Right cardiac atrium (tissue), 5 donors: ENCODE results near the gene CGB5. TPM values are rescaled to one million over a fixed set of nuclear protein-coding genes. Genes with fewer than 3 reads are reported as not detected.
A peak's percentile ranks its signal among the peaks of the same experiment; 100 is the strongest.
"Not testable (repeated sequence)": the region's sequence is repeated elsewhere in the genome, so short reads cannot be mapped to it uniquely, and the experiment has no call there.

Experiments
- ATAC-seq, 2 donors: fragments of 200-7000 bp; cut with Tn5 transposase; one replicate each; pipeline versions ENCODE4 v1.8.0 to v1.9.1; 2020; ENCODE audit warnings: moderate library complexity in 2 of 2, mild to moderate bottlenecking in 1 of 2
- DNase-seq, 3 donors: peaks; one replicate each; pipeline ENCODE4 v3.0.0-alpha.2; 2020
- H3K27ac ChIP-seq: one replicate; pipeline ENCODE4 v1.5.1; 2013; ENCODE audit warnings: mild to moderate bottlenecking, low read length, control low read depth, moderate library complexity
- H3K27me3 ChIP-seq: one replicate; pipeline ENCODE4 v1.6.1; 2013; ENCODE audit not compliant: control insufficient read depth, insufficient read depth
- H3K4me1 ChIP-seq: one replicate; pipeline ENCODE4 v1.6.1; 2013; ENCODE audit warnings: low read length; ENCODE audit not compliant: control insufficient read depth, insufficient read depth
- H3K4me3 ChIP-seq: one replicate; pipeline ENCODE4 v1.5.1; 2013; ENCODE audit warnings: low read length, control low read depth
- H3K9me3 ChIP-seq: one replicate; pipeline ENCODE4 v1.6.1; 2013; ENCODE audit warnings: low read length; ENCODE audit not compliant: control insufficient read depth
- WGBS: extraction: QIAGEN DNeasy Blood & Tissue Kit; methylation state at CpG from one replicate; pipeline ENCODE4 v1.1.7; 2013; 5-methylcytosine and 5-hydroxymethylcytosine counted together
- intact Hi-C, 4 donors: fragments of 100-400 bp; cut with DNase I; formaldehyde crosslinking; loops; one replicate each; pipeline versions ENCODE4 v1.11.0 to v1.14.0; 2022 to 2023
- polyA plus RNA-seq: library from polyadenylated mRNA; stranded (reverse); fragments of 200-250 nt; gene quantifications from one replicate; pipeline ENCODE4 v1.2.3, GENCODE V29; 2013
- total RNA-seq, 4 donors: library from RNA; stranded (reverse); fragmentation: NEBNext Ultra II Directional; extraction: Animal tissue kit (Norgen Biotek cat#: 25700); gene quantifications; one replicate each; pipeline ENCODE4 v1.2.1, GENCODE V29; 2021
- donor health status: healthy with polysubstance abuse.
- donor health status: DM: no; HTN: yes; CAD: no.
- donor health status: DM: no; HTN: no; CAD: no.
- donor health status: DM: no; HTN: yes; CAD: no; lungs with severe emphysema.
- donor health status: DM: yes; HTN: yes; CAD: no.

CGB5 gene
- total and polyA plus RNA-seq, 5 donors, result not detected

DNA sequence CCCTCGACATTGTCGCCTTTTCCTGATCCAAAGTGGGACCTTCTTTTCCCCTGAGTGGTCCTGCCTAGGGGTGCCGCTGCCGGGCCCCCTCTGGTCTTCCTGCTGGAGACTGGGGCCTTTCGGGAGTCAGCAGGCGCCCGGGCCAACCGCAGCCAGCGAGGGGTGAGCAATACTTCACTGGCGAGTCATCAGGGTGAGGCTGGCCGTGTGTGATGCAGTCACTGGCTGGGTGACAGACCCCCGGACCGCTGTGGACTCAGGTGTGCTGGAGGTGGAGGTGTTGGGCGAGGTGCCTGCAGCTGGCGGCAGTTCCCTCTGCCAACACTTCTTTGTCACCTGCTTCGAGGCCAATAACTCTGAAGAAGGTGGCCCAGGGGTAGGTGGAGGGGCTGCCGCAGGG is 1.5 kb upstream of the CGB5 start:
- Histone ChIP-seq H3K27me3 (no peaks in the 10 kb centered on the region), H3K27ac (no peak overlapping the region), H3K9me3 (no peaks in the 10 kb centered on the region), H3K4me3 (no peak overlapping the region), H3K4me1 (no peaks in the 10 kb centered on the region)
- intact Hi-C loops, result no loop called here
- 78% methylated on average over 17 of the region's 17 CpGs for WGBS
- DNase-seq (no peak), ATAC-seq (no peak)

DNA sequence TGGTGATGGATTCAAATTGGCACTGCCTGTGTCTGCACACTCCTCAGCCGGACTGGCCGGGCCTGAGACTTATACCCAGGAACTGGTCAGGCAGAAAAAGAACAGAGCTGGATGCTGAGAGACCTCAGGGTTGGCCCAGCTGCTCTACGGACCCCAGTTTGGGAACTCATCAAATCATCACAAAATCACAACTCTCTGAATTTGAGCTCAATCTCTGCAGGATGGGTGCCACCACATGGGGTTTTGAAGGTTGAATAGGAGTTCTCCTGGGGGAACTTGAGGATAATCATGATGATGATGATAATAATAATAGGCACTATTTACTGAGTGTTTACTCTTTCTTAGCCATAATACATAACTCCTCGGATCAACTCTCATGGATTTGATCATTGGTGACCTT is 982 bp upstream of the CGB5 start:
- intact Hi-C loops, H3K27ac ChIP-seq: not testable (repeated sequence)
- 90% methylated on average over 4 of the region's 4 CpGs for WGBS

DNA sequence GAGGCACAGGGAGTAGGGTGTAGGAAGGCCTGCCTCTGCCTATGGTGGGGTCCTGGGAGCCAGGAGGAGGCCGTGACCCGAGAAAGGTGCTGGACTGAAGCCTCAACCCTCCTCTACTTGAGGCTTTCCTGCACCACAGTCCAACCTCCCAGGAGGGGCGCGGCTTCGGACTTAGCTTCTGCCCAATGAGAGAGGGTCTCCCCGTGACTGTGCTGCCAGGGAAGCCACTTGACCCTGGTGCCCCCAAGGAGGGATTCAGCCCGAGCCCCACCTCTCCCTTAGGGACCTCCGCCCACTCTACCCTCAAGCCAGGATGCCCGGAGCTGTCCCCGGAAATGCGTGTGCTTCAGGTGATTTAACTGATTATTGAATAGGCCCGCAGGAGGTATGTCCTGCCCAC is 5.4 kb downstream of the CGB5 start, which contains the start of gene CGB8:
Gene CGB8, minus strand, starts transcription at position 101 of the 400 bp plus-strand sequence. CDS start 372 bp downstream, outside the sequence.
- WGBS, result 67% methylated on average over 12 of the region's 12 CpGs
- DNase-seq, H3K4me3 ChIP-seq, H3K4me1 ChIP-seq, ATAC-seq, intact Hi-C loops, H3K27ac ChIP-seq, H3K9me3 ChIP-seq, H3K27me3 ChIP-seq: not testable (repeated sequence)

More for the DNA sequence above, 982 bp upstream of the CGB5 start:
- H3K4me3 ChIP-seq, H3K4me1 ChIP-seq, DNase-seq, ATAC-seq, H3K27me3 ChIP-seq, H3K9me3 ChIP-seq: not testable (repeated sequence)

DNA sequence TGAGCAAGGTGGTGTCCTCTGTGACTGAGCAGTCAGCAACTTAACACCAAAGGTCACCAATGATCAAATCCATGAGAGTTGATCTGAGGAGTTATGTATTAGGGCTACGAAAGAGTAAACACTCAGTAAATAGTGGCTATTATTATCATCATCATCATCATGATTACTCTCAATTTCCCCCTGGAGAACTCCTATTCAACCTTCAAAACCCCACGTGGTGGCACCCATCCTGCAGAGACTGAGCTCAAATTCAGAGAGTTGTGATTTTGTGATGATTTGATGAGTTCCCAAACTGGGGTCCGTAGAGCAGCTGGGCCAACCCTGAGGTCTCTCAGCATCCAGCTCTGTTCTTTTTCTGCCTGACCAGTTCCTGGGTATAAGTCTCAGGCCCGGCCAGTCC is 6.2 kb downstream of the CGB5 start:
- H3K4me1 ChIP-seq, H3K27ac ChIP-seq, ATAC-seq, intact Hi-C loops, H3K27me3 ChIP-seq, H3K9me3 ChIP-seq, DNase-seq, H3K4me3 ChIP-seq: not testable (repeated sequence)
- 82% methylated on average over 3 of the region's 4 CpGs for WGBS

DNA sequence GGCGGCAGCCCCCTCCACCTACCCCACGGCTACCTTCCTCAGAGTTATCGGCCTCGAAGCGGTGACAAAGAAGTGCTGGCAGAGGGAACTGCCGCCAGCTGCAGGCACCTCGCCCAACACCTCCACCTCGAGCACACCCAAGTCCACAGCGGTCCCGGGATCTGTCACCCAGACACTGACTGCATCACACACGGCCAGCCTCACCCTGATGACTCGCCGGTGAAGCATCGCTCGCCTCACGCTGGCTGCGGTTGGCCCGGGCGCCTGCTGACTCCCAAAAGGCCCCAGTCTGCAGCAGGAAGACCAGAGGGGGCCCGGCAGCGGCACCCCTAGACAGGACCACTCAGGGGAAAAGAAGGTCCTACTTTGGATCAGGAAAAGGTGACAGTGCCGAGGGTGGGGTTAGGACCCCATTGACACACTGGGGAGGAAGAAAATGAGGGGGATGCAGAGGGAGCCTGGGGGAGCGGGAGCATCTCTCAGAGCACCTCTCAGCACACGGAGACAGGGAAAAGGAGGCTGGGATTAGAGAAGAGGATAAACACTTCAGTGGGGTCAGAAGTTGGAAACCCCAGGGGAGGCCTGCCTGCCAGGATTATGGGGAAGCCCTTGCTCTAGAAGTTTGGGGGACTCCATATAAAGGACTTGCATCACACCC is 6.9 kb downstream of the CGB5 start:
- DNase-seq, H3K27me3 ChIP-seq, H3K27ac ChIP-seq, H3K4me1 ChIP-seq, H3K4me3 ChIP-seq, ATAC-seq, H3K9me3 ChIP-seq, intact Hi-C loops: not testable (repeated sequence)
- WGBS, result 70% methylated on average over 24 of the region's 24 CpGs

DNA sequence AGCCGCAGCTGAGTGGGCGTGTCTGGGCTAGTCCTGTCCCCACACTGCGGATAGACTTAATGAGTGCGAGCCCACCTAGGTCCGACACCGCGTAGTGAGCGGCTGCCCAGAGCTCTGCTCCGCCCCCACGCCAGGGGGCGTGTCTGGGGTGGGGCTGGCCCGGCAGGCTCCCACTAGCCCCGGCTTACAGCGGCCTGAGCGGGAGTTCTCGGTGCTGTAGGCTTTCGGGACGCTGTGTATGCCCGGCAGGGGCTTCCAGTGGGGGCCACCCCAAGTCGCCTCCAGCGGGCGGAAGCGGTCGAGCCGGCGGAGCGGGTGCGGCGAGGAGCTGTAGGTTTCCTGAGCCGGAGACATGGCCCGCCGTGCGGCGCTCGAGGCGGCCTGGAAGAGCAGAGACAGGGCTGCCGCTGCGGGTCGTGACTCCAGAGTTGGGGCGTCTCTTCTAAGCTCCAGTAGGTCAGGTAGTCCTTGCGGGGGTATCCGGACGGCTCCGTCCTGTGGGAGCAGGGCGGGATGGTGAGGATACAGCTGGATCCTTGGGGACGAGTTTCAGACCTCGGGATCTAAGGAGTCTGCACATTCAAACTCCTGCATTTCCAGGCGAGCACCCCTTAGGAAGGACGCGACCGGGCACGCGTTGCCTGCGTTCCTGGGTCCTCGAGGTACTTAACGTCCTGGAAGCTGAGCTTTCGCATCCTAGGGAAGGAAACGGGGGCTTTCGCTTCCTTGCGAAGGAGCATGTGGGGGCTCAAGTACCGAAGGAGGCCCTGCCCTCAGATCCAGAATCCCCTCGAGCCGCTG is 12.7 kb downstream of the CGB5 start:
- 1% methylated on average over 63 of the region's 63 CpGs for WGBS
- Histone ChIP-seq H3K4me3 (peak overlapping the region; percentile 49), H3K9me3 (no peaks in the 10 kb centered on the region), H3K4me1 (no peaks in the 10 kb centered on the region), H3K27me3 (no peaks in the 10 kb centered on the region), H3K27ac (no peak overlapping the region)
- DNase-seq, result peak; percentile 61 to 84 (median 84)
- ATAC-seq, result peak; percentile 84 to 90
- intact Hi-C loops, result no loop called here

DNA sequence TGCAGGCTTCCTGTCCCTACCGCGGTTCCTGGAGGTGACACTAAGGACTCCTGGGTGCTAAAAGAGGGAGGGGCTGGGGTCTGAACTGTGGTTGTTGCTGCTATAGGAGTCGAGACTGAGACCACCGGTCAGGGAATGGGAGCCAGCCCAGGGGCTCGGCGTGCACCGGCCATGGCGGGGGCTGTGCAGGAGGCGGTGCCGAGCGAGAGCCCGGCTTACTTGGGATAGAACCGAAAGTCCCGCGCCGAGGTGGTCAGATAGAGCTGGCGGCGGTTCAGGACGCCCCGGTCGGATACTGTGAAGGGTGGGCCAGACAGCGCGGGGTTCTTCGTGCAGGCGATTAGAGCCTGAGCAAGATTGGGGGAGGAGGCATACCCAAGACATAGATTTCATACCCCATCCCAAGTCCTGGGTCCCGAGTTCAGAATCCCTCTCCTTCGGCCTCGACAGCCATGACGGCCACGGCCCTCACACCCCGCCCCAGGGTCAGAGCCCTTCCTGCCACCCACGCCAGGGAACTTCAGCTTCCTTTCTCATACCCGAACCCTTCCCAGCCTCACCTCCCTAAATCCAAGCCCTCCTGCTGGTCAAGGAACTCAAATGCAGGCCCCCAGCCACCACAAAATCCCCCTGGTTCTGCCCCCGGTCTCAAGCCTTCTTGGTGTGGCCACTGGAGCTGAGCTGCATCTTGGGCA is 13.4 kb downstream of the CGB5 start:
- H3K27ac ChIP-seq, intact Hi-C loops, H3K9me3 ChIP-seq, DNase-seq, H3K27me3 ChIP-seq, H3K4me1 ChIP-seq: not testable (repeated sequence)
- H3K4me3 ChIP-seq, result peak overlapping the region; percentile 49
- peak; percentile 10 to 45 for ATAC-seq
- 3% methylated on average over 34 of the region's 34 CpGs for WGBS

DNA sequence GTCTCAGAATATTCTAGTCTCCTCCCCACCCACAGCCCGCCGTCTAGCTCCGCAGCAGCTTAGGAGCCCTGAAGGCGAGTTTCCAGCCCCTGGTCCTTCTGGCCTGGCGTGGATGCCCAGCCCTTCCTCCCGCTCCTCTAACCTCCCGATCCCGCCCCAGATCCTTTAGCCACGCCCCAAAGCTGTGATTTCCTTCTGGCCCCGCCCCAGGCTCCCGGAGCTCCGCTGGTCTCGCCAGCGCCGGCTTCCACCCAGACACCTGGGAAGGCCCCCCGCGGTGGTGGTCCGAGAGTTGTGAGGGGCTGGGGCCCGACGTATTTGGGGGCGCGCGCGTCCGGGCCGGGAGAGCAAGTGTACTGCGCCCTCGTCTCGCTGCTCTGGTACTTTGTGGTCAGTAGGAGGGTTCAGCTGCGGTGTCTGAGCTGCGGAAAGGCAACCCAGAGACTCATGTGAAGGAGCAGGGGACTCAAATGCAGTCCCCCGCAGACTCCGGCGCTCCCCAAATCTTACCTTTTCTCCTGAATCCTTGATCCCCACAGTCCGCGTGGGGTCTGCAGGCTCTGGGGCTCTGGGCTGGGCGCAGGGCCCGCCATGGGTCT is 14.1 kb downstream of the CGB5 start, which contains the start of gene CGB7:
Gene CGB7, minus strand, starts transcription at position 114 of the 599 bp plus-strand sequence. CDS start 2,374 bp downstream, outside the sequence.
- DNase-seq (peak; percentile 79 to 90 (median 90)), ATAC-seq (peak; percentile 80 to 87)
- no peaks in the 10 kb centered on the region for H3K27me3 ChIP-seq
- 4% methylated on average over 38 of the region's 38 CpGs for WGBS
- H3K4me1 ChIP-seq, result no peaks in the 10 kb centered on the region
- H3K27ac ChIP-seq, result no peak within 1 kb of the TSS
- intact Hi-C loops, result no loop called here
- H3K4me3 ChIP-seq, result peak within 1 kb of the TSS; percentile 49
- H3K9me3 ChIP-seq, result no peaks in the 10 kb centered on the region

DNA sequence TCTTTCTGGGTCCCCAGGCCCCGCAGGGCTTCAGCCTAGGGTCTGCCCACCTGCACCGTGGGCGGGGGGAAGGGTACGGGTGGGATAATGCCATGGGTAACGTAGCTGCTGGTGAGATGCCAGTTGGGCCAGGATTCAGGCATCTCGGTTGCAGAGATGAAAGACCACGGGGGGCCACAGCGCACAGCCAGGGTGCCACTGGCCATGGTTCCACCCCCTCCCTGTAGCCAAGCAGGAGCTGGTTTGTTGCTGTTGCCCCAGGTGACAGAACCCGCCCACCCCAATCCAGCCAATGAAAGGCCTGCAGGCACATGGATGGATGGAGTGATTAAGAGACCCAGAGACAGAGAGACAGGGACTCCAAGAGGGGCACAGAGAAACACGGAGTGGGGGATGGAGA is 14.9 kb downstream of the CGB5 start:
- WGBS, result 51% methylated on average over 10 of the region's 10 CpGs
- no peaks in the 10 kb centered on the region for H3K27me3 ChIP-seq
- no peak for DNase-seq
- H3K9me3 ChIP-seq, result no peaks in the 10 kb centered on the region
- H3K4me3 ChIP-seq, result no peak overlapping the region
- no peaks in the 10 kb centered on the region for H3K4me1 ChIP-seq
- no peak for ATAC-seq
- no peak overlapping the region for H3K27ac ChIP-seq
- intact Hi-C loops, result no loop called here

DNA sequence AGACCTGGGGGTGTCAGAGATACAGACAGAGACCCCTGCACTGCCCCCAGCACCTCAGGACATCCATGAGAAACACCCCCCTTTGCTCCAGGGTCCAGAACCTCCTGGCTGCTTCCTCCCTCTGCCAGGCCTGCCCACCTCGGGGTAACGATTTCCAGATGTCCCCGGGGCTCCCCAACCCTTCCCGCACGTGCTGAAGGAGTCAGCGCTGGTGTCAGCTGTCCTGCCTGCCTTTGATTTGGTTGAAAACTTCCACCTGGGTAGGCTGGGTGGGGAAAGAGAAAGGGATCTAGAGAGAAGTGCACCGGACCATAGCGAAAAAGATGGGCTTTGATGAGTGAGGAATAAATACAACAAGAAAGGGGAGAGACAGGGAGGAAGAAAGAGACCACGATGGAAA is 15.4 kb downstream of the CGB5 start:
- ATAC-seq (no peak), DNase-seq (no peak)
- Histone ChIP-seq H3K4me3 (no peak overlapping the region), H3K9me3 (no peaks in the 10 kb centered on the region), H3K4me1 (no peaks in the 10 kb centered on the region), H3K27me3 (no peaks in the 10 kb centered on the region), H3K27ac (no peak overlapping the region)
- WGBS, result 56% methylated on average over 9 of the region's 9 CpGs
- intact Hi-C loops, result no loop called here
